D341Med (cell line): Measurements from ENCODE around the gene TENT5C.

Experiments
- DNase-seq: peaks from one replicate; pipeline ENCODE4 v3.0.0; 2012; ENCODE audit warnings: low spot score

TENT5C gene

DNA sequence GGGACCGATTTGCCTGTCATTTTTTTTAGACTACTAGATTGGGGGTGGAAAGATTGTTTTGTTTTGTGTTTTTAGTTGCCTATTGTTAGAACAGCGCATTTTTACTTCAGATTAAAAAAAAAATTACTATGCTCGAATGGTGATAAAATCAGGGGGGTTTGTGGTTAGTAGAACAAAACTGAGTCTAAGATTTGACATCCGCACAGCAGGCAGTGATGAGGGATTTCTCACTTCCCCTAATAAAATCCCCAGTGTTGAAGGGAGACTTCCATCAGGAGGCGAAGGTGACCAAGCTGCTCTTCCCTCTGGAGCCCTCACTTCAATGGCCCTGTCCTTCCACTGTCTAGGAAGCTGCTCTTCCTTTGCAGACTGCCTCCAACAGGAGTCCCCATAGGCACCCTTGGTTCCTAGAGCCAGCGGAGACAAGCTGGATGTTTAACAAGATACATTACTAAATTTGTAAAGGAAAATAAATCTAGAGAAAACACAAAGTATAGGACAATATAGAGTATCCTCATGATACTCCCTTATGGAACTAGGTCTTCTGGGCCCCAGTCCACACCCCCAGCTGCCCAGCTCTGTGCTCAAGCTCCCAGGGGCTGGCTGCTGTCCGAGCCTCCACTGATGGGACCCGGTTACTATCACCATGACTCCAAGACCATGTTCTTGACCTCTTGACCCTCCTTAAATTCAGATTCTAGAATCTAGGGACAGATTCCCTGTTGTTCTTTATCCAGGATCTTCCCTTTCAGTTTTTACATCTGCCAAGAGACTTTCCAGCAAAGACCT is 31.0 kb downstream of the TENT5C start:
- DNase-seq: no peak

DNA sequence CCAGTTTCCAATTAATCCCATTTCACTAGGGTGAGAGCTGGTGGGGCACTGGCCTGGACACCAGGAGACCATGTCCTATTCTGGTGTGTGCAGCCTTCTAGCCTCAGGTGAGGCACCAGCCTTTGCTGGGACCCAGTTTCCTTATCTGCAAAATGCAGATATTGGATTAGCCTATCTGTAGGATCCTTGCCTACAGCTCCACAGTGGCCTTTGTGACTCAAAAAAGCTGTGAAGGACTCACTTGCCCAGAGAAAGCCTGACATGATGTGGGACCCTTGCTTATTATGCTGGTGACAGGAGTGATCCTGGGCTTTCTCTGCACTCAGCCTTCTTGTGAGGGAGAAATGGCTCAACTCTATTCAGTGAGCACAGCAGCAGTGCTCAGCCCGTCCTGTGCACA is 32.3 kb downstream of the TENT5C start:
- no peak for DNase-seq

DNA sequence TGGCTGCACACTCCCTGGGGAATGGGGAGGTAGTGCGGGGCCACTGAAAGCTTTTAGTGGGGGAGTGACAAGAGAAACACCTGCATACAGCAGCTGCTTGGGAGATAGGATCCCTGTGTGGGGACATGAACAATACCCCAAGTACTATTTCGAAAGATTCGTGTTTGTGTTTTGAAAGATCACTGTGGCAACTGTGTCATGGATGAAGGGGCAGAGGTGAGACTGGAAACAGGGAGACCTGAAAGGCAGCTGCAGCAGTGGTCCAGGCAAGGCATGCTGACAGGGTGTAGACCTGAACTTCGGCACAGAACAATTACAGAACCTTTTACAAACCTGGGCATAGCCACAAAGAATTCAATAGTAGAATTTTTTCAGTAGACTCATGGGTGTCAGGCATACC is 32.9 kb downstream of the TENT5C start:
- DNase-seq: no peak

DNA sequence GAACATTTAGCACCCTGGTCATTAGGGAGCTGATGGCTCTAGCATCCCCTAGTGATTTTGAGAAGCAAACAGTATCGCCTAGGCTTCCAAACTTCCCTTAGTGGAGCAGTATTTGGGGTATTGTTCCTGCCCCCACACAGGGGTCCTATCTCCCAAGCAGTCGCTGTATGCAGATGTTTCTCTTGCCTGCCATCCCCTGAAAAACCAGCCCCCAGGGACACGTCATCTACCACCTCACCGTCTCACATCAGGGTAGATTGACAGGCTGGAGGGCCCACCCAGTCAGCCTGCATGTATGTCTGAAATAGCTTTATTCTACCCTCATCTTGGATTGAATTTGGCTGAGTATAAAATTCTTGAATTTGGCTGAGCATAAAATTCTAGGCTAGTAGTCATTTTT is 33.9 kb downstream of the TENT5C start:
- no peak for DNase-seq

DNA sequence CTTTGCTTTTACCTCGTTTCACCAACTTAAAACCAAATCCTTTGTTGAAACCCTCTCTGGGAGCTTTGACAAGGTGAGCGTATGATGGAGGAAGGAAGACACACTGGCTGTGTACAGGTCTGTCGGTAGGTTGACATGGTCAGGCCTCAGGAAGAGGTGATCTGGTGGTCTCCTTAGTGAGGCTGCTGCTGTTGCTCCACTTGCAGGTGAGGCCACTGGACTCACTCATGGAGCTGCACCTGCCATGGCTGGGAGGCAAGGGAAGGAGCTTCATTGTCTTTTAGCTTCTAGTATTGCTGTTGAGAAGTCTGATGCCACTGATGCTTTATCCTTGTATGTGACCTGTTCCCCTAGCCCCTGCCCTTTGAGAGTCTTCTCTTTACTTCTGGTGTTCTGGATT is 35.7 kb downstream of the TENT5C start:
- DNase-seq: no peak

DNA sequence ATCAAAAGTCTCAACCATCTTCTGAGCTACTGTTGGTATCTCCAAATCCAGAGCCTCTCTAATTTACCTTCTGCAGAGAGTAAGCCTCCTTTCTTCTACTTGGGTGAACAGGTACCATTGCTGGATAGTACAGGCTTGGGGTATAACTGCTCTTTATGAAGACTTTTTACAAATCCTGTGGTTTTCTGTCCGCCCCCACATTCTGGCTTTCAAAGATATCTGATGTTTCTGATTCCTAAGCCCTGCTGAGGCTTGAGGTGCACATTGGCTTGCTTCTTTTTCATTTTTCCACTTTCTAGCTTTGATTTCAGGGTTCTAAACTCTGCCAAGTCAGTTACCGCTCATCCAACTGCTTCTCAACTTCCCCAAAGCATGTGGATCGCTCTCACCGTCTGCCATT is 37.1 kb downstream of the TENT5C start:
- DNase-seq: no peak

DNA sequence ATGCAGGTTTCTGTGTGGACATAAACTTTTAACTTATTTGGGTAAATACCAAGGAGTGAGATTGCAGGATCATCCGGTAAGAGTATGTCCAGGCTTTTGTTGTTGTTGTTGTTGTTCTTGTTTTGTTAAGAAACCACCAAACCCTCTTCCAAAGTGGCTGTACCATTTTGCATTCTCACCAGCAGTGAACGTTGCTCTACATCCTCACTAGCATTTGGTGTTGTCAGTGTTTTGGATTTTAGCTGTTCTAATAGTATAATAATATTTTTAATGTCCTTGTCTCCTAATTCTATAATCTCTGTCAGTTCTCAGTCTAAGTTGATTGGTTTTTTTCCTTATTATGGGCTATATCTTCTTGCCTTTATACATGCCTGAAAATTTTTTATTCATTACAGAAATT is 37.8 kb downstream of the TENT5C start:
- DNase-seq: no peak

DNA sequence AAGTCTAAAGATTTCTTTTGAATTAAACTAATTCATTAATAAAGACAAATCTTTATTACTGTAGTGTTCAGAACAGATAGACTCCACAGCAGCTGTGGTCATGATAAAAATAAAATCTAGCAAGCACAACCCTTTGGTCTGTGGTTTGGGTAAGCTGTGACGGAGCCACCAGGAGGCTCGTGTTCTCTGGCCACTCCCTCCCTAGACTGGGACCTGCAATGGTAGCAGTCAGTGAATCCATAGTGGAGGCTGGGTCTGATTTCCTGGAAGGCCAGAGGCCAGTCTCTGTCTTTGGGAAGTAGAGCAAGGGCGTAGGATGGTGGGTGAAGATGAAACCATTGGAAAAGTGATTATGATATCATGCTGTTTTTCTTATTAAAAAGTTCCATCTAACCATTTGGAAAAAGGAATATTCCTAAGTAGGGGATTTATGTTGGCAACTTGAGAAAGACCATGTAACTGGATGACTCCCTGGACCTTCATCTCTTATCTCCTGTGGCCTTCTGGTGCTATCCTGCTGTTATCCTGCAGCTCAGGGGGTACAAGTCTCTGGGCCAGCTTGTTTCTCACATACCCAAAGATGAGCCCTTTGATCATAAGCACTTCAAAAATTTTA is 39.0 kb downstream of the TENT5C start:
- DNase-seq: no peak

DNA sequence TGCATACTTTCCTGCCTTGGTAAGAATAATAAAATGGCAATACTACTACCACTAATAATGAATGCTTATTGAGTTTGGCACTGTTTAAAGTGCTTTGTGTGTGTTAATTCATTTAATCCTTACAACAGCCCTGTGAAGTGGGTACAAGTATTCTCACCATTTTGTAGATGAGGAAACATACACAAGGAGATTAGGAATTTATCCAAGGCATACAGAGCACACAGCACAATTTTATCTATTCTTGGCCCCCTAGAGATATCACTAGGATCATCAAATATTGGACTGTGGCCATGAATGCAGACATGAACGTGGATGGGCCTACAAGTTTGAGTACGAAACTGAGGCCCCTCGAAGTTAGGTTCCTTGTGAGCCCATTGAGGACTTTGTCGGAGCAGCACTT is 39.5 kb downstream of the TENT5C start:
- no peak for DNase-seq

DNA sequence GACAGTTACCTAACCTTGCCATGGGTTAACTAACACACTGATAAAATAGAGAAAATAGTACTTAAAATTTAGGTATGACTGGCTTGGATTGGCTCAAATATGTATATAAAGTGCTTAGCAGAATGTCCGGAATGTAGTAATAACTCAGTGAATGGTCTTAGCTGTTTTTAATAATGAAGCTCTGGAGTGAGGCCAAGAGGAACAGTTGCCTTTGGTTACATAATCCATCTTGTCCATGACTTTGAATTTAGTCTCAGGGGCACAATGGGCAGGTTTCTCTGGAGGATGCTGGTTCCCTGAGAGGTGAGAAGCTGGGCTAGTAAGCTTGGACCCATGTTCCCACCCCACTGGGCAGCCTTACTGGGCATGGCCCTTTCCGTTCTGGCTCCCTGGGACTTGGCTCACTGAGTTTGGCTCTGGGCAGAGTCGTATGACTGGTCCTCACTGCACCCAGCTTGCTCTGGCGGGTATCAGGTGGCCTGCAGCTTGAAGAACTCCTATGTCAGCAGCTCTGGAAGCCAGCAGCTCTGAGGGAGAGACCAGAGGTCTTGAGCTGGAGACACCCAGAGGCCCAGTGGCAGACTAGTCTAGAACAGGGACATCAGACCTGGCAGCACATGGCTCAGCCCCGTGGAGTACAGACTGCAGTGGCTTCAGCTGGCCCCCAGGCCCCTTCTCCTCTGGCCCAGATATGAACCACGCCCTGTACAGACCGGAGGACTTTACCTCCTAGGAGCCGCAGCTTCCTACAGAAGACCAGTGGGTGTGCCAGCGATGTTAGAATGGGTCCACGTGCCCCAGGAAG is 40.4 kb downstream of the TENT5C start:
- no peak for DNase-seq

DNA sequence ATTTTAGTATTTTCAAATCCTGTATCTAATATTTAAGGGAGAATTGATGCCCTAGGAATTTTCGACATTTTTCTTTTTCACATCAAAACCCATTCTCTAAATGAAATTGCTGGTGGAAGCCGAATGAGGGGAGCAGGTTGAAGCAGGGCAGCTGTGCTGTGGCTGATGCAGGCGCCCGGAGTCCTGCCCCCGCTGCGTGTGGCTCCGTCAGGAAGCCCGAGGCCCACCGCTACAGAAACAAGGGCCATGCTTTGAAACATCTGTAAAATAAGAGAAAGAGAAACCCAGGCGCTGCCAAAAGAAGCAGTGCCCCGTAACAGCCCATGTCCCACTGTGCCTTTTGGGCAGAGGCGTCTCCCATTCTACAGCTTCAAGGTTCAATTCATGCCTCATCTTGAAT is 41.1 kb downstream of the TENT5C start:
- no peak for DNase-seq

DNA sequence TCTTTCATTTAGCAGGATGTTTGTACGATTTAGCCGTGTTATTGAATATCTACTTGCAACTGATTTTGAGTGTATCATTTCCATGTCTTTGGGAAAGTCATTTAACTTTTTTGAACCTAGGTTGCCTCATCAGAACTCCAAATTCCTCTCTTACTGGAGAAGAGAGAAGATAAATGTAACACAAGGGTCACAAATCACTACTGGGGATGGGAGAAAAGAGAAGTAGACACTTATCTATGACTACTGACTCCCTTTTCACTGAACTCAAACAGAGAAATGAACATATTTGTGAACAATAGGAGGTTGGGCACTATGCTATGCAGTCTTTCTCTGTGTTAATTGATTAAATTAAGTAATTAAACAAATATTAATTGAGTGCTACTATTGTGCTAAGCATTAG is 42.2 kb downstream of the TENT5C start:
- no peak for DNase-seq

DNA sequence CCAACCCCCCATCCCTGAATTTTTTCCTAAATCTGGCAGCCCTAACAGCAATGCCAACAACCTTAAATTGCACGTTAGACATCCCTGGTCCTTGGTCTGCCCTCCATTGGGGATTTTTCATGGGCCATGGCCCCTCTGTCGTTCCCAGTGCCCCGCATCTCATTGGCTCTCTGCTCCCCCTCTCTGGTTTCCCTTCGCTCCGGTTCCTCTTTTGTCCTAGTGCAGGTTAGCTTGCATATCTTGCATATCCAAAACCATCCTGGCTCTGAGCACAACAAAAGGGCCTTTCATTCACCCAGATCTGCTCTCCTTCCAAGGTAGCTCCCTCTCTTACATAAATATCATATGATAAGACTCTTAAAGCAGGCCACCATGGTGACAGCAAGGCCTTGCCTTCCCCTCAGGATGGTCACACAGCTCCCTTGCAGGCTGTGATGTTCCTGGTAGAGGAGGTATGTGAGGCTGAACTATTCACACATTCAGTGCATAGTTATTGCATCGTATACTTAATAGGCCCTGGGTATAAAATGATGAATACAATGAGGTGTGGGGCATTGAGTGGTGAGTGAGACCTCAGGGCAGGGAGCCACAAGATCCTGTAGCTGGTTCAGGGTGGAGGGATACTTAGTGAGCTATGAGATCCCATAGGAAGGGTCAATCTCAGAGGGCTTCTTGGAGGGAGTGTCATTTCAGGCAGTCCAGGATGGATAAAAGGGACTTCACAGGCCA is 45.2 kb downstream of the TENT5C start:
- DNase-seq: no peak

DNA sequence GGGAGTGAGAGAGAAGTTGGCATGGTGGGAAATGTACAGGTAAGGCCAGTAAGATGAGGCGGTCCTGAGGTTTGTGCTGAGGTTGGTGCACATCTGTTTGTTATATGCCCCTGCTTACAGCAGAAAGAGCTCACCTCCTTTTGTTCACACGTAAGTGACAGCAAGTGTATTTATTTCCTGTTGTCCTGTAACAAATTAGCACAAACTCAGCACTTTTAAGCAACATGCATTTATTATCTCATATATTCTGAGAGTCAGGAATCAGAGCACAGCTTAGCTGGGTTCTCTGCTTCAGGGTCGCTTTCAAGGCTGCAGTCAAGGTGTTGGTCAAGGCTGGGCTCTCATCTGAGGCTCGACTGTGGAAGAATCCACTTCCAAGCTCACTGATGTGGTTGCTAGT is 45.8 kb downstream of the TENT5C start:
- no peak for DNase-seq

DNA sequence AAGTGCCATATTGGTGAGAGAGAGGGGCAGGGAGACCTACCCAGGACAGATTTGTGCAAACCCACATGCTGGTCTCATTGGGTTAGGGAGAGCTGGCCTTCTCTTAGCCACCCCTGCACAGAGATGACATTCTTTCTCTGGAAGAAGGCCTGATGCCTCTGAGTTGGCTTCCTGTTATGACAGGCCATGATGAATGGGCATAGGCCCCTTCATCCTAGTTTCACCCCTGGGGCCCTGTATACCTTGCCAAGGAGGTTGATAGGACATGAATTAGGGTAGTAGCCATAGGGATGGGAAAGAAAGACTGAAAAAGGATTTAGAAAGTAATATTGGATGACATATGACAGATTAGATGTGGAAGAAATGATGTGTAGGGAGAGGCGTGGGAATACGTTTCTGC is 46.6 kb downstream of the TENT5C start:
- DNase-seq: no peak

DNA sequence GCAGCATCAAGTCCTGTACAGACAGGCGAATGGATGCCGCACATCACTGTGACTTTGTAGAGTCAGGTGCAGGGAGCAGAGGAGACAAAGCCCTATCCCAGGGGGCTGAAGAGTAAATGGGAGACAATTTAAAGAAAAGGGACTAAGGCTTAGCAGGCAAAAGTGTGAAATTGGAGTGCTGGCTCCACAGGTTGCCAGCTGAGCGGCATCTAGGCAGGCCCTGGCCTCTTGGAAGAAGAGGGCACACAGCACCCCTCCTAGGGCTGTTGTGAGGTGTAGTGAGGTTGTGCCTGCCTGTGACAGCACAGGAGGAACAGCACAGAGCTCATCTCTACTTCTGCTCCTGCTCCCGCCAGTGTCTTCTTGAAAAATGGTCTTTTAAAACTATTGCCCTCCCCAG is 47.3 kb downstream of the TENT5C start:
- no peak for DNase-seq

DNA sequence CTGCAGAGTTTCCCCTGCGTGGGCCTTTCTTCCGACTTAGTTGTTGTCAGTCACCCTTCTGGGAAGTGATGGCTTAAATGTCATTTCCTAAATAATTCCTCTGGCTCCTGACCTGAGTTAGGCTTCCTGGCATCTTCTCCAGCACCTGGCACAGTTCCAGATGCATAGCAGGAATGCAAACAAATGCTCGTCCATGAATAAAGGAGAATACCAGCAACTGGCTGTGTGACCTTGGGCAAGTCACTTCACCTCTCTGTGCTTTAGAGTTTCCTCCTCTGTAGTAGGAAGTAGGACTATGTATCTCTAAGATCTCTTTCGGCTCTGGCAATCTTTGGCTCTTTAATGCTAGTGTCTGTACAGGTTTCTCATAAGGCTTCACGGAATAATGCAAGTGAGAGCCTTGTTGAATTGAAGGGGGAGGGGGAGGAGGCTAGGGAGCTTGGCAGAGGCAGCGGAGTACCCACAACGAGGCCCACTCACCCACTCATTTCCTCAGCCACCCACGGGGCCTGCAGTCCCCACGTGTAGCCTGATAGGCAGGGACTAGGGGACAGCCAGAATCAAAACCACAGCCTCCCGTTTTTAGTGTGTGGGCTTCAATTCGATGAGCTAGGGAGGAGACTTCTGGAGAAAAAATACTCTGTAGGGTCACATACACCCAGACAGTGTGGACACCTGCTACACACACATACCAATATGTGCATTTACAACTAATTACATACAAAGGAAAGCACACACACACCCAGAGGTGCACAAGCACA is 48.1 kb downstream of the TENT5C start:
- no peak for DNase-seq

DNA sequence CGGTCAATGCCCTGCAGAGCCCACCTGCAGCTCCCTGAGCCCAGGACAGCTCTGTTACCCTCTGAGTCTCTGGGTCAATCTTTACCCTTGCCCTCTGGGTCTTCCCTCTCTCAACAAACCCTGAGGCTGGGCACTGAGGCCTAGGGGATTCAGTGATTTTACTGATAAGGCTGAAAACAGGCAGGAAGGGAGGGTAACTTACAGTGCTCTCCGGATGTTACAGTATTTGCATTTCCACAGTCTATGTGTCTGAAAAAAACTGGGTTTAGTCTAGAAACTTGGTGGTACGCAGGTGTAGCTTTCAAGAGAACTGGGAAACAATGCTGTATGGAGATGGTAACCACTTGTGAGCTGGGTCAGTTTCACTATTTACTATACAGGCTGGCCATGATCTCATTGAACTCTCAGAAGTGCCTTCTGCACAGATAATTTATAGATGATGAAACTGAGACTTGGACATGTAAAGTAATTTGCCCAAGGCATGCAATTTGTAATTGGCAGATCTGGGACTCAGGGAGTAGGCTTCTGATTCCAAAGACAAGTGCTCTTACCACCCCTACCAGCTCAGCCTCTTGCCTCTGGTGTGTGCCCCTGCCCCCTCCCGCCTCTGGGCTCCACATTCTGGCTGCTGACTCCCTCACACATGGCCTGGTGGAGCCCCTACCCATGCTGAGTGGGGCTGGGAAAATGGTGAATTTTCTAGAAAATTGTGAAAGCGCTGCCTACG is 48.8 kb downstream of the TENT5C start:
- no peak for DNase-seq

DNA sequence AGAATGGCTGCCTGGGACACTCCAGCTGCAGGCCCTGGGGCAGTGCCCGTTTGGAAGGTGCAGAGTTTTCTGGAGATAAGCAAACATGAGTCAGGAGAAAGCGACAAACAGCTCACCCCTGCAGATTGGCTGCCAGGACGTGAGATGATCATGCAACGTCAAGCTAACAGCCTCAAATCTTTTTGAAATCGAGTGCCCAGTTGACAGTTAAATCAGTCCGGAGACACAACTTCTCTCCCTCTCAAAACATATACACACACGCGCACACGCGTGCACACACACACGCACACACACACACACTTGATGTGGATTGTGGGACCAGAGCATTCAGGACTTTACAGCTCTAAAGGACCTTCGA is 49.4 kb downstream of the TENT5C start:
- no peak for DNase-seq

DNA sequence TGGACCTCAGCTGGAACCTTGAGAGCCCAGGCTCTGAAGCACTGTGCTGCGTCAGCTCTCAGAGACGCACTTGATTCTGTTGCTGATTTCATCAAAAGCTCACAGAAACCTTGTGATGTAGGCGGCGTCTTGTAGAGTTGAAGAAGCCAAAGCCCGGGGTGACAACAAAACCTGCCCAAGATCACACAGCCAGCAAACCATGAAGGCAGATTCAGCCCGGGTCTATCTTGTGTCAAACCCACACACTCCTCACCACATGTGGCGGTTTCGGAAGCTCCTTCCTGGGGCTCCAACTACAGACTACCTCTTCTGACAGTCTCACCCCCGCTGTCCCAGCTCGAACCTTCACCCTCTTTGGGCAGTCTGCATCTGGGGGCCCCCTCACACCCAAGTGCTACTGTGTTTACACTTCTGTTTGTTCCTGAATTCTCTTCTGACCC is 50.4 kb downstream of the TENT5C start:
- no peak for DNase-seq

DNA sequence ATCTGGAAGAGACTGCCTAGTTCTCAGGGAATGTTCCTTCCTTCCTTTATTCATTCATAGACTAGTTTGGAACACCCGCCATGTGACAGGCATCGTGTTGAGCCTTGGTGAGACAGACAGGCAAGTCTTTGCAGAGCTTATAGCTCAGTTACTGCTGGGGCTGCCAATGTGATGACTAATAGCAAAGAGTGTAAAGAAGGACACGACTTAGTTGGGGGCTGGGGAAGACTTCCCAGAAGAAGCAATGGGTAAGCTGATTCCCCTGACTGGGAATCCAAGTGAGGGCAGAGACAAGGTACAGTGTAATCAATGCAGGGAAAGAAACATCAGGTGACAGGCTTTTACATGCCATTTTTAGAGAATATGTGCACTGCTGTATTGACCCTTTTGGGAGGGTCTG is 51.2 kb downstream of the TENT5C start:
- no peak for DNase-seq
